Inferior parietal cortex (tissue), 1 donor: Measurements from ENCODE around the gene FAM120B.

Source experiments
- DNase-seq: peaks from one replicate; pipeline ENCODE4 v3.0.0-alpha.2; 2016; ENCODE audit errors: extremely low spot score

FAM120B gene

DNA sequence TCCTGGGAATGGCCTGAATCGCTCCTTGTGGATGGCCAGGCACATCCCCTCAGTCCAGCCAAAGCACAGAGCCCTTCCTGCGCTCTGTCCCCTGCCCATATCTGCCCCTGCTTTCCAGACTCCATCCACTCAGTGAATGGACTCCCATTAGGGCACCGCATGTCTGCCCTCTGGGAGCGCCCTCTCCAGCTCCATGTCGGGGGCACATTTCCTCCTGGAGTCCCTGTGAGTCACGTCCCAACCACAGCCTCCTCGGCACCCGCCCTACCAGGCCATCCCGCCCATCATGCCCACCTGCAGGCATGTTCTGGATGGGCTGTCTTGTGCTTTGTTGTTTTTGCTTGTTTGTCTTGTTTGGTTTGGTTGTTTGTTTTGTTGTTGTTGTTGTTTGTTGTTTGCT, 149.8 kb downstream of the FAM120B start:
- DNase-seq, result no peak
